Fibroblast of skin of abdomen (primary cell): Measurements from ENCODE around the gene CENATAC. TPM values are rescaled to one million over a fixed set of nuclear protein-coding genes. Genes with fewer than 3 reads are reported as not detected.
A peak's percentile ranks its signal among the peaks of the same experiment; 100 is the strongest.
"Not testable (repeated sequence)": the region's sequence is repeated elsewhere in the genome, so short reads cannot be mapped to it uniquely, and the experiment has no call there.

Experiments used
- DNase-seq: peaks from one replicate; pipeline ENCODE4 v3.0.0-alpha.2; 2013
- polyA plus RNA-seq, 2 experiments: library from polyadenylated mRNA; unstranded; fragments of 120-200 nt; gene quantifications; one replicate each; pipeline ENCODE4 v1.2.1, GENCODE V29; 2013; ENCODE audit not compliant: insufficient read length in 2 of 2

The CENATAC gene
- polyA plus RNA-seq (2013, experiment 1 of 2; ENCODE audit: insufficient read length), result 11.0 TPM
- polyA plus RNA-seq (2013, experiment 2 of 2; ENCODE audit: insufficient read length), result 11.7 TPM

- peak; percentile 83 for DNase-seq
Measured at GRCh38 chr11:118997627-118998387, at the start of gene CENATAC. CENATAC (plus strand) TSS chr11:118998138; CDS start chr11:118998198, 60 bp downstream.

- no peak for DNase-seq
Measured at GRCh38 chr11:118953265-118953664, 44.7 kb upstream of the CENATAC start.

GRCh38 chr11:118953976-118954375 lies 44.0 kb upstream of the CENATAC start:
- DNase-seq, result not testable (repeated sequence)

- peak; percentile 70 for DNase-seq
Measured at GRCh38 chr11:118956094-118956846, 41.7 kb upstream of the CENATAC start, which contains the start of gene UPK2. UPK2 (plus strand) TSS chr11:118956298; CDS start chr11:118956351, 53 bp downstream.

- no peak for DNase-seq
Measured at GRCh38 chr11:118956847-118957469, 41.0 kb upstream of the CENATAC start.

GRCh38 chr11:118957549-118957948 lies 40.4 kb upstream of the CENATAC start:
- no peak for DNase-seq

- DNase-seq, result no peak
Measured at GRCh38 chr11:118957968-118958367, 40.0 kb upstream of the CENATAC start.

GRCh38 chr11:118958577-118958976 lies 39.4 kb upstream of the CENATAC start:
- DNase-seq, result no peak

GRCh38 chr11:118961189-118961588 lies 36.7 kb upstream of the CENATAC start:
- no peak for DNase-seq

- no peak for DNase-seq
Measured at GRCh38 chr11:118961591-118961990, 36.3 kb upstream of the CENATAC start.

GRCh38 chr11:118969508-118969907 lies 28.4 kb upstream of the CENATAC start:
- DNase-seq, result not testable (repeated sequence)

- DNase-seq, result no peak
Measured at GRCh38 chr11:118971646-118972045, 26.3 kb upstream of the CENATAC start, which contains the start of gene FOXR1. FOXR1 (plus strand) TSS chr11:118971761; CDS start chr11:118971932, 171 bp downstream.

- no peak for DNase-seq
Measured at GRCh38 chr11:118973985-118974384, 24.0 kb upstream of the CENATAC start.

GRCh38 chr11:118975771-118976709 lies 21.9 kb upstream of the CENATAC start:
- DNase-seq, result no peak

GRCh38 chr11:118979434-118979833 lies 18.5 kb upstream of the CENATAC start:
- no peak for DNase-seq

GRCh38 chr11:118980191-118980881 lies 17.6 kb upstream of the CENATAC start:
- DNase-seq, result no peak

GRCh38 chr11:118984337-118984736 lies 13.6 kb upstream of the CENATAC start:
- not testable (repeated sequence) for DNase-seq

- DNase-seq, result no peak
Measured at GRCh38 chr11:118984825-118985224, 13.1 kb upstream of the CENATAC start.

GRCh38 chr11:118988280-118988679 lies 9.7 kb upstream of the CENATAC start:
- no peak for DNase-seq

- DNase-seq, result not testable (repeated sequence)
Measured at GRCh38 chr11:118991486-118992038, 6.4 kb upstream of the CENATAC start.
